HCT116 (cell line): ENCODE results near the gene KLF3. TPM values are rescaled to one million over a fixed set of nuclear protein-coding genes. Genes with fewer than 3 reads are reported as not detected.

Experiments used
- ATAC-seq: fragments of 200-7000 bp; cut with Tn5 transposase; 2 replicates; pipeline ENCODE4 v1.9.1; 2020; ENCODE audit warnings: mild to moderate bottlenecking, moderate library complexity
- BruUV-seq: library from RNA; stranded (reverse); fragments of 400-500 nt; replicated peaks from 2 replicates; lab custom pipeline; 2021; lab: Mats Ljungman, UMichigan
- CTCF ChIA-PET: fragments of 300-600 bp; sonication (Branson Sonifier 250); formaldehyde crosslinking; loops from one replicate; lab custom pipeline; 2021; ENCODE audit warnings: antibody characterized with exemption; lab: Charles Lee
- POLR2A ChIA-PET: fragments of 300-600, 350-600 bp; sonication (Branson Sonifier 250); formaldehyde crosslinking; loops from one replicate; lab custom pipeline; 2021; ENCODE audit warnings: antibody characterized with exemption; lab: Charles Lee
- RAD21 ChIA-PET, 2 experiments: fragments of 300-600 bp; sonication (Branson Sonifier 250); formaldehyde crosslinking; loops; one replicate each; lab custom pipeline; 2023; ENCODE audit warnings: low total read pairs in 2 of 2; ENCODE audit not compliant: uncharacterized antibody in 2 of 2, unreplicated experiment in 2 of 2, low non-redundant PET in 1 of 2; lab: Charles Lee
- DNase-seq: peaks from one replicate; pipeline ENCODE4 v3.0.0-alpha.2; 2010; ENCODE audit warnings: low read depth, low spot score
- H2AFZ ChIP-seq: fragments of 200-600 bp; shearing (Covaris generic), sonication (generic); 2 replicates; pipeline ENCODE4 v1.6.1; 2017; ENCODE audit warnings: low read depth, mixed run types, mixed read lengths, antibody characterized with exemption, low read length; ENCODE audit not compliant: poor library complexity, severe bottlenecking
- H3K27ac ChIP-seq: 2 replicates; pipeline ENCODE4 v1.5.1; 2012; ENCODE audit warnings: low read depth, low read length
- H3K27me3 ChIP-seq: fragments of 200-600 bp; sonication (generic); 2 replicates; pipeline ENCODE4 v1.6.1; 2016; ENCODE audit warnings: mixed run types, low read length, mixed read lengths; ENCODE audit not compliant: insufficient read depth
- H3K36me3 ChIP-seq, 2 experiments: fragments of 200-500 bp in 1 of 2; fragments of 200-600 bp in 1 of 2; sonication (Bioruptor generic) in 1 of 2; sonication (generic) in 1 of 2; 2 replicates each; pipeline versions ENCODE4 v1.5.1 to v1.6.1; 2014 to 2016; ENCODE audit warnings: low read length in 2 of 2, inconsistent platforms in 1 of 2, mixed read lengths in 1 of 2, mixed run types in 1 of 2; ENCODE audit not compliant: insufficient read depth in 2 of 2, control insufficient read depth in 1 of 2
- H3K4me1 ChIP-seq, 2 experiments: fragments of 200-600 bp in 1 of 2; sonication (generic) in 1 of 2; 2 replicates each; pipeline versions ENCODE4 v1.5.1 to v1.6.1; 2012 to 2017; ENCODE audit warnings: low read length in 2 of 2, inconsistent platforms in 1 of 2, mild to moderate bottlenecking in 1 of 2, mixed read lengths in 1 of 2, mixed run types in 1 of 2, moderate library complexity in 1 of 2; ENCODE audit not compliant: insufficient read depth in 2 of 2, control insufficient read depth in 1 of 2
- H3K4me2 ChIP-seq: fragments of 200-600 bp; sonication (generic); 2 replicates; pipeline ENCODE4 v1.6.1; 2017; ENCODE audit warnings: mixed run types, low read length, mixed read lengths
- H3K4me3 ChIP-seq, 2 experiments: fragments of 200-600 bp in 1 of 2; sonication (generic) in 1 of 2; replicated peaks in 1 of 2; 2 replicates each; pipeline ENCODE4 v1.5.1; 2011 to 2016; ENCODE audit warnings: low read length in 2 of 2, control low read depth in 1 of 2, low read depth in 1 of 2, mild to moderate bottlenecking in 1 of 2, mixed read lengths in 1 of 2, mixed run types in 1 of 2
- H3K79me2 ChIP-seq: fragments of 200-600 bp; sonication (generic); 2 replicates; pipeline ENCODE4 v1.6.1; 2017; ENCODE audit warnings: mild to moderate bottlenecking, mixed run types, low read length, moderate library complexity, mixed read lengths; ENCODE audit not compliant: insufficient read depth
- H3K9ac ChIP-seq: fragments of 200-600 bp; sonication (generic); 2 replicates; pipeline ENCODE4 v1.6.1; 2016; ENCODE audit warnings: low read length, mixed read lengths
- H3K9me2 ChIP-seq: fragments of 200-600 bp; sonication (generic), shearing (Covaris generic); 2 replicates; pipeline ENCODE4 v1.6.1; 2017; ENCODE audit warnings: mixed run types, mild to moderate bottlenecking, moderate library complexity; ENCODE audit not compliant: insufficient read depth
- H3K9me3 ChIP-seq, 2 experiments: fragments of 200-500 bp in 1 of 2; fragments of 200-600 bp in 1 of 2; sonication (Bioruptor generic) in 1 of 2; sonication (generic) in 1 of 2; 2 replicates each; pipeline ENCODE4 v1.6.1; 2014 to 2017; ENCODE audit warnings: low read length in 2 of 2, mixed read lengths in 2 of 2, inconsistent platforms in 1 of 2, low read depth in 1 of 2, mild to moderate bottlenecking in 1 of 2, mixed run types in 1 of 2, moderate library complexity in 1 of 2; ENCODE audit not compliant: control insufficient read depth in 1 of 2, insufficient read depth in 1 of 2
- H4K20me1 ChIP-seq: fragments of 200-600 bp; sonication (generic), shearing (Covaris generic); 2 replicates; pipeline ENCODE4 v1.6.1; 2017; ENCODE audit warnings: mixed run types, mild to moderate bottlenecking, moderate library complexity; ENCODE audit not compliant: insufficient read depth
- CEBPB ChIP-seq: IDR thresholded peaks from 2 replicates; pipeline ENCODE4 v1.6.1; 2012; ENCODE audit warnings: low read depth
- CTCF ChIP-seq, 3 experiments: fragments of 200-600 bp in 1 of 3; sonication (generic) in 1 of 3; IDR thresholded peaks in 2 of 3; conservative IDR thresholded peaks in 1 of 3; 2 replicates each; pipeline ENCODE4 v1.5.1; 2012 to 2017; ENCODE audit warnings: low read depth in 2 of 3, low read length in 2 of 3, antibody characterized with exemption in 1 of 3, borderline replicate concordance in 1 of 3, control low read depth in 1 of 3, mild to moderate bottlenecking in 1 of 3, mixed read lengths in 1 of 3, mixed run types in 1 of 3, moderate library complexity in 1 of 3; ENCODE audit not compliant: insufficient read depth in 1 of 3
- POLR2AphosphoS5 ChIP-seq: IDR thresholded peaks from 2 replicates; pipeline ENCODE4 v1.6.1; 2011; ENCODE audit warnings: mild to moderate bottlenecking, low read depth, low read length, moderate library complexity
- SRF ChIP-seq: IDR thresholded peaks from 2 replicates; pipeline ENCODE4 v1.6.1; 2012; ENCODE audit warnings: low read depth
- YY1 ChIP-seq: IDR thresholded peaks from 2 replicates; pipeline ENCODE4 v1.6.1; 2011; ENCODE audit warnings: low read length, low read depth, moderate library complexity, mild to moderate bottlenecking; ENCODE audit not compliant: insufficient replicate concordance; ENCODE audit errors: extremely low read depth
- ZNF274 ChIP-seq: fragments of 200-500 bp; sonication (Bioruptor generic); IDR thresholded peaks from 2 replicates; pipeline ENCODE4 v1.6.1; 2014; ENCODE audit warnings: mild to moderate bottlenecking, low read depth, low read length, inconsistent platforms
- intact Hi-C: fragments of 100-400 bp; cut with micrococcal nuclease; formaldehyde crosslinking; loops from 2 replicates; pipeline ENCODE4 v1.10.0; 2022
- total RNA-seq: library from RNA; stranded (reverse); gene quantifications from one replicate; pipeline ENCODE4 v1.2.1, GENCODE V29; 2021; ENCODE audit not compliant: unreplicated experiment

KLF3 gene
- total RNA-seq, 1 experiment from 2014 or later, result 44.2 TPM

- intact Hi-C loops, result no loop called here
- Histone ChIP-seq H3K79me2 (no peaks in the 10 kb centered on the region), H3K27me3 (no peaks in the 10 kb centered on the region), H3K9ac (no peak overlapping the region), H3K9me3 (no peaks in the 10 kb centered on the region), H3K9me2 (0 out of 2 replicates have a peak, but pooled peaks cover 3% of the 10 kb centered on the region), H3K4me1 (peaks cover 8 to 12% of the 10 kb centered on the region in 2 experiments; a peak in 3 of 4 replicates), H2AFZ (no peak overlapping the region), H3K27ac (no peak overlapping the region), H3K4me2 (no peak overlapping the region), H3K36me3 (no peaks in the 10 kb centered on the region), H4K20me1 (no peaks in the 10 kb centered on the region), H3K4me3 (no peak overlapping the region)
- no peak for TF ChIP-seq ZNF274
- TF ChIP-seq POLR2AphosphoS5, result no peak
- ChIA-PET CTCF (no interaction called here), POLR2A (interaction anchor here (0.8 to 1.2 kb wide), 2 partner anchors 17 to 31 kb away, joined by 3 read pairs; no protein-coding TSS in a partner anchor), RAD21 (no interaction called here)
- no peak for ATAC-seq
- BruUV-seq, result no TSS peak
- no peak for DNase-seq
Measured at GRCh38 chr4:38704622-38705154, 40.7 kb downstream of the KLF3 start.

GRCh38 chr4:38706301-38706700, 42.3 kb downstream of the KLF3 start:
- intact Hi-C loops, result no loop called here
- RAD21 ChIA-PET, result no interaction called here
- CTCF ChIA-PET, result no interaction called here

More at GRCh38 chr4:38706301-38706700, 42.3 kb downstream of the KLF3 start:
- Histone ChIP-seq H3K79me2 (no peaks in the 10 kb centered on the region), H3K4me2 (no peak overlapping the region), H3K9ac (no peak overlapping the region), H3K27ac (no peak overlapping the region), H4K20me1 (no peaks in the 10 kb centered on the region), H3K4me3 (no peak overlapping the region), H2AFZ (no peak overlapping the region), H3K4me1 (peaks cover 8 to 12% of the 10 kb centered on the region in 2 experiments; a peak in 3 of 4 replicates), H3K36me3 (no peaks in the 10 kb centered on the region), H3K27me3 (no peaks in the 10 kb centered on the region), H3K9me3 (no peaks in the 10 kb centered on the region), H3K9me2 (0 out of 2 replicates have a peak, but pooled peaks cover 3% of the 10 kb centered on the region)
- ATAC-seq (no peak), DNase-seq (no peak)
- POLR2A ChIA-PET, result no interaction called here
- TF ChIP-seq CEBPB (no peak), CTCF (IDR thresholded peaks at IDR 0.05 in 2 of 3, conservative IDR thresholded peaks at IDR 0.05 in 1 of 3; ENCODE audit: borderline replicate concordance in 1 of 3, insufficient read depth in 1 of 3, low read depth in 2 of 3, low read length in 2 of 3) (no peak), SRF (no peak), YY1 (no peak), POLR2AphosphoS5 (no peak)
- BruUV-seq, result no TSS peak
